ENCODE measurements around the gene CD7. TPM values are rescaled to one million over a fixed set of nuclear protein-coding genes. Genes with fewer than 3 reads are reported as not detected.

The CD7 gene
- total and polyA plus RNA-seq, 9 of the 15 experiments (the other 6 are each of a cell fraction or from before 2014, with no cell fraction given): 0.21 to 0.35 TPM; not detected in 7

- H3K36me3 ChIP-seq (ENCODE audit: control insufficient read depth, insufficient read depth, low read length): no peaks in the 10 kb centered on the region
- no peak overlapping the region for H3K27ac ChIP-seq (ENCODE audit: extremely low read depth, low read depth, low read length)
- no peaks in the 10 kb centered on the region for H3K27me3 ChIP-seq (ENCODE audit: control insufficient read depth in 2 of 2, insufficient read depth in 2 of 2, low read length in 2 of 2)
- H4K20me1 ChIP-seq (replicated peaks; ENCODE audit: control insufficient read depth, insufficient read depth, low read length): no peaks in the 10 kb centered on the region
- peak overlapping the region; percentile 9; the same call in 1 of the 2 replicates for H2AFZ ChIP-seq (ENCODE audit: low read depth, low read length)
- 41% methylated on average over 26 of the region's 28 CpGs for WGBS (ENCODE audit: insufficient coverage, low coverage, missing lambda C conversion rate)
- peaks cover 34 to 96% of the 10 kb centered on the region in 2 experiments for H3K4me1 ChIP-seq (replicated peaks in 1 of 2; ENCODE audit: control insufficient read depth in 2 of 2, insufficient read depth in 2 of 2, low read length in 2 of 2)
- no TSS peak for BruUV-seq (replicated peaks)
- CTCF ChIA-PET (ENCODE audit: low intra/inter-chr PET ratio): no interaction called here
- DNase-seq (ENCODE audit: extremely low read depth in 1 of 4, low spot score in 3 of 4) (peak in 2 of 4 experiments; percentile 59 to 68), FAIRE-seq (no peak), ATAC-seq (no peak)
- POLR2A ChIA-PET: interaction anchor here (0.6 to 0.8 kb wide), 4 partner anchors 15 to 85 kb away, joined by 3 to 4 read pairs (median 3); no protein-coding TSS in a partner anchor
- no peaks in the 10 kb centered on the region for H3K9me1 ChIP-seq (ENCODE audit: control insufficient read depth, insufficient read depth, low read length)
- H3K4me3 ChIP-seq: no peak overlapping the region
- peak overlapping the region in 1 of 2 experiments; percentile 85; a peak in 2 of 4 replicates for H3K9ac ChIP-seq (ENCODE audit: insufficient read depth in 1 of 2, low read depth in 2 of 2, low read length in 2 of 2)
- peaks cover 11% of the 10 kb centered on the region; the same call in 2 of the 3 replicates for H3K79me2 ChIP-seq (ENCODE audit: control insufficient read depth, insufficient read depth, low read length)
- intact Hi-C loops (cut with micrococcal nuclease): no loop called here
- no peaks in the 10 kb centered on the region for H3K9me3 ChIP-seq (replicated peaks; ENCODE audit: control insufficient read depth, insufficient read depth, low read depth, low read length)
- no peak overlapping the region for H3K4me2 ChIP-seq (ENCODE audit: insufficient read depth, low read length)
- in situ Hi-C loops (cut with MboI): no loop called here
- TF ChIP-seq ZBTB7A (IDR thresholded peaks at IDR 0.05; ENCODE audit: borderline replicate concordance, control insufficient read depth, low read depth, low read length): peak; percentile 48; the same call in 1 of the 2 replicates
- TF ChIP-seq EHMT2 (IDR thresholded peaks at IDR 0.05): no peak
- TF ChIP-seq IRF1 (CRISPR knock-in tag; IDR thresholded peaks at IDR 0.05; ENCODE audit: borderline replicate concordance): no peak
- no peak for TF ChIP-seq RHOXF2B (CRISPR knock-in tag; conservative IDR thresholded peaks at IDR 0.05)
- no peak for TF ChIP-seq ZNF311 (CRISPR knock-in tag; IDR thresholded peaks at IDR 0.05)
- TF ChIP-seq CBFA2T2 (conservative IDR thresholded peaks at IDR 0.05): peak; percentile 57
- no peak for TF ChIP-seq EZH2 (IDR thresholded peaks at IDR 0.05; ENCODE audit: borderline replicate concordance, low read depth, low read length)
- no peak for TF ChIP-seq CBFB (CRISPR knock-in tag; IDR thresholded peaks at IDR 0.05)
- TF ChIP-seq SNAPC5 (CRISPR knock-in tag; IDR thresholded peaks at IDR 0.05): no peak
- peak; percentile 96 for TF ChIP-seq NFIC (IDR thresholded peaks at IDR 0.05)
- peak; percentile 31; the same call in 1 of the 2 replicates for TF ChIP-seq ZNF263 (CRISPR knock-in tag; IDR thresholded peaks at IDR 0.05; ENCODE audit: borderline replicate concordance)
- no peak for TF ChIP-seq TARDBP (IDR thresholded peaks at IDR 0.05)
- no peak for TF ChIP-seq PRDM10 (IDR thresholded peaks at IDR 0.05; ENCODE audit: partially characterized antibody)
- no peak for TF ChIP-seq PTBP1 (IDR thresholded peaks at IDR 0.05; ENCODE audit: low read depth, low read length)
- TF ChIP-seq ZBTB33 (CRISPR knock-in tag; IDR thresholded peaks at IDR 0.05): peak; percentile 98
Measured at GRCh38 chr17:82330322-82331239, 13.2 kb upstream of the CD7 start.

Data from K562 (cell line).